ENCODE data around the gene TBC1D1.

TBC1D1 gene

DNA sequence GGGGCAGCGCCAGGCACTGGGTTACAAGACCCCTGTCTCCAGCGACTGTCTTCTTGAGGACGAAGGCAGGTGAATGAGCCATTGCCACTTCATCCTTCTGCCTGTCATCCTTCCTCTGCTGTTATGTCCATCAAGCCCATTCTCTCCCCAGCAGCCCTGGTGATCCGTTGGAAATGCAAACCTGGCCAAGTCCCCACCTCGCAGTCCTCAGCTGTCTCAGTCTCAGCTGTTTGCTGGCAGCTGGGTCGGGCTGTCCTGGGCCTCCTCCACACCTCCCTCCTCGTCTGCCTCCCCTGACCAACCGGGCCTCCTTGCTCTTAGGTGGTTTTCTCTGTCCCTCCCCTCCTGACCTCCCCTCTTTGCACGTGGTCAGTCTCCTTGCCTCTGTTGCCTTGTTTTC lies 107.3 kb downstream of the TBC1D1 start:
- Histone ChIP-seq H3K36me3 (no peaks in the 10 kb centered on the region), H3K9me3 (no peaks in the 10 kb centered on the region), H3K27me3 (no peaks in the 10 kb centered on the region), H3K4me1 (no peaks in the 10 kb centered on the region), H3K4me3 (ENCODE audit: low read depth, low read length) (no peak overlapping the region)
- no peak for DNase-seq
- TF ChIP-seq, protein P1, sequence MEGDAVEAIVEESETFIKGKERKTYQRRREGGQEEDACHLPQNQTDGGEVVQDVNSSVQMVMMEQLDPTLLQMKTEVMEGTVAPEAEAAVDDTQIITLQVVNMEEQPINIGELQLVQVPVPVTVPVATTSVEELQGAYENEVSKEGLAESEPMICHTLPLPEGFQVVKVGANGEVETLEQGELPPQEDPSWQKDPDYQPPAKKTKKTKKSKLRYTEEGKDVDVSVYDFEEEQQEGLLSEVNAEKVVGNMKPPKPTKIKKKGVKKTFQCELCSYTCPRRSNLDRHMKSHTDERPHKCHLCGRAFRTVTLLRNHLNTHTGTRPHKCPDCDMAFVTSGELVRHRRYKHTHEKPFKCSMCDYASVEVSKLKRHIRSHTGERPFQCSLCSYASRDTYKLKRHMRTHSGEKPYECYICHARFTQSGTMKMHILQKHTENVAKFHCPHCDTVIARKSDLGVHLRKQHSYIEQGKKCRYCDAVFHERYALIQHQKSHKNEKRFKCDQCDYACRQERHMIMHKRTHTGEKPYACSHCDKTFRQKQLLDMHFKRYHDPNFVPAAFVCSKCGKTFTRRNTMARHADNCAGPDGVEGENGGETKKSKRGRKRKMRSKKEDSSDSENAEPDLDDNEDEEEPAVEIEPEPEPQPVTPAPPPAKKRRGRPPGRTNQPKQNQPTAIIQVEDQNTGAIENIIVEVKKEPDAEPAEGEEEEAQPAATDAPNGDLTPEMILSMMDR (IDR thresholded peaks at IDR 0.05; ENCODE audit: low read depth, low read length), result no peak

DNA sequence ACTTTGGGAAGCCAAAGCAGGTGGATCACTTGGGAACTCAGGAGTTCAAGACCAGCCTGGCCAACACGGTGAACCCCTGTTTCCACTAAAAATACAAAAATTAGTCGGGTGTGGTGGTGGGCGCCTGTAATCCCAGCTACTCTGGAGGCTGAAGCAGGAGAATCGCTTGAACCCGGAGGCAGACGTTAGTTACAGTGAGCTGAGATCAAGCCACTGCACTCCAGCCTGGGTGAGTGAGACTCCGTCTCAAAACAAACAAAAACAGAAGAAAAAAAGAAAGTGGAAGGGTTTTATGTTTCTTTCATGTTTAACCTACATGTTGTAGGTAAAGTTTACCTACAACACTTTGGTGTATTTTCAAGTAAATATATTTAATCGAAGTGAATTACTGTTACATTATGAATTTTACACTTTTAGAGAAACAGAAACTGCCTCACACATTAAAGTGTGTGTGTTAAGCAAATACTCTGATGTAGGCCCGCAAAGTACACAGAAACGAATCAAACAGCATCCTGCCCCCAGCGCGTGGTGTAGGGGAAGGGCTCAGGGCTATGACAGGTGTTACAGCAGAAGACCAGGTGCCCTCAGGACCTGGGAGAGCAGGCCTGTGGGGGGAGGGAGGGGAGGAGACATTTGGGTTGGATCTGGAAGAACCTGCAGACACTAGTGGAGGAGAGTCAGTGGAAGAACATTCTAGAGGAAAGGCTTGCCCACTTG lies 108.3 kb downstream of the TBC1D1 start:
- TF ChIP-seq, protein P1 (IDR thresholded peaks at IDR 0.05; ENCODE audit: low read depth, low read length), result no peak
- Histone ChIP-seq H3K4me1 (no peaks in the 10 kb centered on the region), H3K27me3 (no peaks in the 10 kb centered on the region), H3K4me3 (ENCODE audit: low read depth, low read length) (no peak overlapping the region), H3K9me3 (no peaks in the 10 kb centered on the region), H3K36me3 (no peaks in the 10 kb centered on the region)
- DNase-seq, result no peak

DNA sequence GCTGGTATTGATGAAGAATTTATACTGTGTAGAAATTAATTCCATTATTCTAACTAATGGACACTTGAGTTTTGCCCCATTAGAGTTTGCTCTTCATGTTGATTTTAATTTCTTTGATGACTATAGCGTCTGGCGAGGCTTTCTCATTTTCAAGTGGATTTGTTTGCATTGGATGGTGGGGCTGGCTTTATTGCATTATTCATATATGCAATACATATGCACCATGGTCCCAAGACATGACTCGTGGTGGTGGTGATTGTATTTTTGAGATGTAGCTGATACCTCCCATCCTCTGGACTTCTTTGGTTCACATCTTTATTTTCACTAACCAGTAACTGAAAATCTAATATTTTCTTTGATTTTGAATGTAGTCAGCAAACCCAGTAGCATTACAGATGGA lies 109.1 kb downstream of the TBC1D1 start:
- no peaks in the 10 kb centered on the region for H3K4me1 ChIP-seq
- H3K4me3 ChIP-seq (ENCODE audit: low read depth, low read length), result no peak overlapping the region
- H3K9me3 ChIP-seq, result no peaks in the 10 kb centered on the region
- H3K27me3 ChIP-seq, result no peaks in the 10 kb centered on the region
- TF ChIP-seq, protein P1 (IDR thresholded peaks at IDR 0.05; ENCODE audit: low read depth, low read length), result no peak
- DNase-seq, result no peak
- H3K36me3 ChIP-seq, result no peaks in the 10 kb centered on the region

DNA sequence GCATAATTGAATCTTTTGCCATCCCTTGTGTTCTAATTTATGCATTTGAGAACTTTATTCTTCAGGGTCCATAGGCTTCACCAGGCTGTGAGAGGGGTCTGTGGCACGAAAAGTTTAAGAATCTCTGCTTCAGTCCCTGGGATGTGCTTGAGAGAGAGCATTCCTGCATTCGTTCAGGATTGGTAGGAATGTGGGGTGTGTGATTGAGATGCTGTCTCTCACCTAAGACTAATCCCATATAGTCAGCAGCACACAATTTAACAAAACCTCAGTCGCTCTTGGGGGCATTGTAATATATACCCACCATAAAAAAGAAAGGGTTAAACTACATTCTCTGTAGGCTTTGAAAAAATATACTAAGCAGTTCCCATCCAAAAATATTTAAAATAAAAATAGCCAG lies 111.0 kb downstream of the TBC1D1 start:
- no peaks in the 10 kb centered on the region for H3K9me3 ChIP-seq
- TF ChIP-seq, protein P1 (IDR thresholded peaks at IDR 0.05; ENCODE audit: low read depth, low read length), result no peak

DNA sequence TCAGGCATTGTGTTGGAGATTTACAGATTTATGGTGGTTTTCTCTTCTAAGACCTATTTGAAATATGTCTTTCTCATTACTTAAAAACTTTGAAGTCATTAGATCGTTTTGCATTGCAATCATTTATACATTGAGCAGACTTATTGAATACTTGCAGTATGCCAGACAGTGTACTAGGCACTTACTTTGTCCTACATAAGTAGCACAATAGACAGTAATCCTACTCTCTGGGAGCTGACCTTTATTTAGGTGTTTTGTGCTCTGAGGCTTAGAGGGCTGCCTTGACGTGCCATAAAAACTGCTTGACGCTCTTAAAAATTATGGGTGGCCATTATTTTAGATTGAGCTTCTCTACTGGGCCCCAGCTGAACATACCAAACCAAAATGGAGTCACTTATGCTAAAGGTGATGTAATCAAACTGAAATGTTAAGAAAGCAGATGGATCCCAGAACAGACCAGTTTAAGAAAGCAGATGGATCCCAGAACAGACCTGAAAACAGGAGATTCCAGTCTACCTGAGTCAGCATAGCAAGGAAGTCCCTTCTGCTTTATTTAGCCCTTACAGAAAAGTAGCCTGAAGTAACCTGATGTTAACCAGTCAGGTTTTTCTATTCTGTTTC lies 111.7 kb downstream of the TBC1D1 start:
- Histone ChIP-seq H3K36me3 (no peaks in the 10 kb centered on the region), H3K9me3 (no peaks in the 10 kb centered on the region), H3K4me1 (no peaks in the 10 kb centered on the region), H3K27me3 (no peaks in the 10 kb centered on the region), H3K4me3 (ENCODE audit: low read depth, low read length) (no peak overlapping the region)
- DNase-seq, result no peak
- TF ChIP-seq, protein P1 (IDR thresholded peaks at IDR 0.05; ENCODE audit: low read depth, low read length), result no peak

More for the DNA sequence above, 111.0 kb downstream of the TBC1D1 start:
- Histone ChIP-seq H3K36me3 (no peaks in the 10 kb centered on the region), H3K4me1 (no peaks in the 10 kb centered on the region), H3K27me3 (no peaks in the 10 kb centered on the region), H3K4me3 (ENCODE audit: low read depth, low read length) (no peak overlapping the region)
- DNase-seq, result no peak

DNA sequence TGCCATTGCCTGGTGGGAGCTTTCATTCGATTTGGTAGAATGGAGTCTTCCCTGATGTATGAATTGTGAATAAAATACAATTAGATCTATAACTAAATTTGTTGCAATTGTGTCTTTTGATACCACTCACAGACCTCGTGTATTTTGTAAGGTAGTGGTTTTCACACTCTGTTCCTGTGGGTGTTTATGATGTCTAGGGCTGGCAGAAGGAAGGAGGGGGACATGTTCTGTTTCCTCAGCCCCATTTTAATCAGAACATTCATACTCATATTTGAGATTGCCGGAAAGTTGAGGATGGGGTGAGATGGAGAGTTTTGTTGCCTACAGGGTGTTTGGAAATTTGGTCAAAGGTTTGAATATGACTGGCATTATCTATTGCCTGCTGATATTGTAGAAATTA lies 112.2 kb downstream of the TBC1D1 start:
- H3K36me3 ChIP-seq, result no peaks in the 10 kb centered on the region
- no peak overlapping the region for H3K4me3 ChIP-seq (ENCODE audit: low read depth, low read length)
- DNase-seq, result no peak
- no peaks in the 10 kb centered on the region for H3K9me3 ChIP-seq
- TF ChIP-seq, protein P1 (IDR thresholded peaks at IDR 0.05; ENCODE audit: low read depth, low read length), result no peak
- H3K27me3 ChIP-seq, result no peaks in the 10 kb centered on the region
- H3K4me1 ChIP-seq, result no peaks in the 10 kb centered on the region
